Duodenal mucosa (tissue), 2 donors: Measurements from ENCODE around the gene NT5DC1.

Experiments
- H3K27ac ChIP-seq: one replicate; pipeline ENCODE4 v1.7.0; 2013; ENCODE audit warnings: low read depth, low read length
- H3K27me3 ChIP-seq, 2 donors: one replicate each; pipeline ENCODE4 v1.7.0; 2013; ENCODE audit warnings: low read length in 2 of 2, control low read depth in 1 of 2; ENCODE audit not compliant: insufficient read depth in 2 of 2, control insufficient read depth in 1 of 2
- H3K36me3 ChIP-seq, 2 donors: one replicate each; pipeline ENCODE4 v1.7.0; 2013; ENCODE audit warnings: low read length in 2 of 2, control low read depth in 1 of 2; ENCODE audit not compliant: insufficient read depth in 2 of 2, control insufficient read depth in 1 of 2
- H3K4me1 ChIP-seq, 2 donors: one replicate each; pipeline ENCODE4 v1.7.0; 2013; ENCODE audit warnings: low read length in 2 of 2, control low read depth in 1 of 2; ENCODE audit not compliant: insufficient read depth in 2 of 2, control insufficient read depth in 1 of 2
- H3K4me3 ChIP-seq, 2 donors: one replicate each; pipeline ENCODE4 v1.7.0; 2013; ENCODE audit warnings: low read length in 2 of 2, low read depth in 1 of 2
- H3K9ac ChIP-seq, 2 donors: one replicate each; pipeline ENCODE4 v1.7.0; 2013; ENCODE audit warnings: low read length in 2 of 2, low read depth in 1 of 2
- H3K9me3 ChIP-seq, 2 donors: one replicate each; pipeline ENCODE4 v1.7.0; 2013; ENCODE audit warnings: low read length in 2 of 2, control low read depth in 1 of 2; ENCODE audit not compliant: control insufficient read depth in 1 of 2

The NT5DC1 gene

DNA sequence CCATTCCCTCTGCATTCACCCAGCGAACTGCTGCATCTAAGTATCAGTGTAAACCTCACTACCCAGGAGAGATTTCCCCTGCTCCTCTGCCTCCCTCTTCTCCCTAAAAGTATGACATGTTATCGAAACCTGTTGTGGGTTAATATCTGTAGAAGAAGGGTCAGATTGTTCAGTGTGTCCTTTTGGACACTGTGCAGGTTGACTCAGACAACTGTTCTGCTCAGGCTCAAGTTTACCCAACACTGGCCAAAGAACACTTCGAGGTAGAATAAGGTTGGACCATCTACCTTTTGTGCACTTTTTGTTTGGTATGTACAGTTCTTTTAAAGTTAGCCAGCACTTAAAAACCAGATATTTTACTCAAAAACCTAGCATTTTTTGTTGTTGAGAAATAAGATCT is 4.6 kb downstream of the NT5DC1 start:
- Histone ChIP-seq H3K4me3 (no peak overlapping the region), H3K27ac (no peak overlapping the region), H3K4me1 (peaks cover 46 to 50% of the 10 kb centered on the region in 2 donors), H3K9ac (no peak overlapping the region), H3K36me3 (peaks cover 12 to 16% of the 10 kb centered on the region in 2 donors), H3K9me3 (no peaks in the 10 kb centered on the region), H3K27me3 (no peaks in the 10 kb centered on the region)

DNA sequence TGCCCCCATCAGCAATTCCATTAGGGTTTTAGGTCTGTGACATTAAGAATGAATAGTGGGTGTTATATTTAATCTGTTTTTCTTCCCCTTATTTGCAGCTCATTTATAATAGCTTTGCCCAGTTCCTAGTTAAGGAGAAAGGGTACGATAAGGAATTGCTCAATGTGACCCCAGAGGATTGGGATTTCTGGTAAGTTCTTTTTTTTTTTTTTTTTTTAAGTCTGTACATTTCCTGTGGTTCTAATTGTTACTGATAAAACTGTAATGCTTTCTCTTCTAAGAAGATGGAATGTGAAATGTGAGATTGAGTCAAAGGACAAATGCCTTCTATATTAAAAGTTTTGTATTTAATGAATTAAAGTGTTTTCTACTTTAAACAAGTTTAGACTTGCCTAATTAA is 5.5 kb downstream of the NT5DC1 start:
- no peaks in the 10 kb centered on the region for H3K9me3 ChIP-seq
- no peak overlapping the region for H3K27ac ChIP-seq
- no peak overlapping the region for H3K9ac ChIP-seq
- no peak overlapping the region for H3K4me3 ChIP-seq
- peaks cover 46 to 49% of the 10 kb centered on the region in 2 donors for H3K4me1 ChIP-seq
- H3K27me3 ChIP-seq = no peaks in the 10 kb centered on the region
- peaks cover 21 to 25% of the 10 kb centered on the region in 2 donors for H3K36me3 ChIP-seq

DNA sequence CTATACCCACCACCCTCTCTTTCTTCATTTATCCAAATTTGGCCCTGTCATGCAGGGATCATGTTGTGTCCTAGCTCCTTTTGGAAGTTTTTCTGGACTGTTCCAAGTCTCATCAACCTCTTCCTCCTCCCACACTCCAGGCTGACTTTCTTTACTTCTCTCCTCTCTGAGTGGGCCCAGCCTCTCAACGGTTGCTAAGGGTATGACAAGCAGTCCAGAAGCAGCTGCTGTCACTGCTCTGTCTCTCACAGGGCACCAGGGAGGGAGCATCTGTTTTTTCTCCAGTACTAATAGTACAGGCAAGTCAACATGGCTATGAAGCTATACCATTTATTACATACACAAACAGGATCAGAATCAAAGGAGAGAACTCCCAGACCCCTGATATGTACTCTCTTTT is 8.2 kb downstream of the NT5DC1 start:
- Histone ChIP-seq H3K9me3 (no peaks in the 10 kb centered on the region), H3K4me3 (no peak overlapping the region), H3K27ac (no peak overlapping the region), H3K4me1 (peaks cover 20 to 24% of the 10 kb centered on the region in 2 donors), H3K9ac (no peak overlapping the region), H3K36me3 (peaks cover 35 to 43% of the 10 kb centered on the region in 2 donors), H3K27me3 (no peaks in the 10 kb centered on the region)

DNA sequence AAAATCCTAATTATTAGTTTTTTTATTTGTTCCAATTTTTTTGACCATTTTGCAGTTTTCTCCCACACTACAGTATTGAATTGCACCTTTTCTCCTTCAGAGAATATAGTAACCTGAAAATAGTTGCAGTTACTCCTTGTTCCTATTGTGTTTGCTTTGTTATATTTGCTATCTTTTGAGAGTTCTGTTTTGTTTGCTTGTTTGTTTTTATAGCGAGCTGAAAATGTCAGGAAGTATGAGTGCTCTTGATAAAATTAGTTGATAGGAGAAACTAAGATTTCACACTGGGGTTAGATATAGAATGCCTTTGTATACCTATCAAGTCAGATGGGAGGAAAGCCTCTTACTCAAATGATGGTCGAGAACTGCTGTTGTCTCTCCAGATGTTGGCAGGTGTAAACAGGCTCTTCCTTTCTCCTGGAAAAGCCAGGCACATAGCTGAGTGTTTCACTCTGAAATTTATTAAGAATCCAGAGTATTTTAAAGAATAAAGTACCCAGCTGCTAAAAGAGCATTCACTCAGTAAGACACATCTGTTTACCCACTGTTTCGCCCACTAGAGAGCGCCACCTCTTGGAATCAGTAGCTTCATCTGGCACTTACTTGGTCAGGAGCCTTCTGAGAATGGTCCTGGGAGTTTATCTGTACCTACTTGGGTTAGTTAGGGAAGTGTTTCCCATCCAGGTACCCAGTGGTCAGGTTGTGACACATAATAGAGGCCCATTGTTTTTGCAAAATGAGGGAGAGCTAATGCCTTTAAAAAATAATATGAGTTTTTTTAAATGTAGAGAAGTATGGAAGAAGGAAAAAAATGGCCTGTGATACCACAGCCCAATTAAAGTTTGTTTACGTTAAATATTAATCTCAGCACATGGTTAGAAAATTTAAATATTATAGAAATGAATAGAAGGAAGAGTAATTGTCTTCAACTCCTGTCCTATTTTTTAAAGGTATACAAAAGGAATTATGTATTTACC is 11.2 kb downstream of the NT5DC1 start:
- Histone ChIP-seq H3K36me3 (peaks cover 44 to 61% of the 10 kb centered on the region in 2 donors), H3K4me1 (no peaks in the 10 kb centered on the region), H3K27ac (no peak overlapping the region), H3K4me3 (no peak overlapping the region), H3K27me3 (no peaks in the 10 kb centered on the region), H3K9me3 (no peaks in the 10 kb centered on the region), H3K9ac (no peak overlapping the region)

DNA sequence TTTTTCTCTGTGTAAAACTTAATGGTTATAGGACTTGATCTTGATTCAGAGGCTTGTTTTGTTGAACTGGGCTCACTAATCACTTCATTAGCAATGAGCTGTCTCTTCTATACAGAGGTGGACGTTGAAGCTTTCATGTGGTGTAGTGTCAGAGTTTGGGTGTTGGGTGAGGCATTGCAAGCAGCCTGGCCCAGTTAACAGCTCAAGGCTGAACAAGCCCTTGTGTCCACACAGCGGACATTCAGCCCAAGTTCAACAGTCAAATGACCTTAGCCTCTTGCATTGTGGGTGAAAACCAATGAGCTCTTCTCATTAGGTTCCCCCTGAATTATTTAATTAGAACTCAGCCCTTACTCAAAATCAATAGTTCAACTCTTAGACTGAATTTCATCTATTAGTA is 12.7 kb downstream of the NT5DC1 start:
- H3K36me3 ChIP-seq = peaks cover 44 to 63% of the 10 kb centered on the region in 2 donors
- H3K27ac ChIP-seq = no peak overlapping the region
- H3K9ac ChIP-seq = no peak overlapping the region
- H3K4me3 ChIP-seq = no peak overlapping the region
- H3K27me3 ChIP-seq = no peaks in the 10 kb centered on the region
- H3K9me3 ChIP-seq = no peaks in the 10 kb centered on the region
- H3K4me1 ChIP-seq = no peaks in the 10 kb centered on the region

DNA sequence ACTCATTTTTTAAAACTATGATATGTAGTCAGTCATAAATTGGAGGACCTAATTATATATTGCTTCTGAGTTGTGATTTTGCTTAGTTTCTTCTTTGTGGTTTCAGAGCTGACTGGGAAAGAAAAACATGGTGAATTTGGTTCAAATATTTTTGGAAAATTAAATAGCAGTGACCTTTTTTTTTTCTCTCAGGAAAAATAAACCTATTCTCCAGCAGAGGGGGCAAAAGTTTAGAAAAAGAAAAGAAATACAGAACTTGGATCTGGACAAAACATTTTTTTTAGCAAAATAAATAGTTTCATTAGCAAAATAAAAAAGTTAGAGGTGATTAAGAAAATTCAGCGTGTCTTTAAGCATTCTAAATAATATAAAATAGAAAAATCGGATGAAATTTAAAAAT is 15.1 kb downstream of the NT5DC1 start:
- H3K36me3 ChIP-seq = peaks cover 31 to 49% of the 10 kb centered on the region in 2 donors
- no peak overlapping the region for H3K9ac ChIP-seq

DNA sequence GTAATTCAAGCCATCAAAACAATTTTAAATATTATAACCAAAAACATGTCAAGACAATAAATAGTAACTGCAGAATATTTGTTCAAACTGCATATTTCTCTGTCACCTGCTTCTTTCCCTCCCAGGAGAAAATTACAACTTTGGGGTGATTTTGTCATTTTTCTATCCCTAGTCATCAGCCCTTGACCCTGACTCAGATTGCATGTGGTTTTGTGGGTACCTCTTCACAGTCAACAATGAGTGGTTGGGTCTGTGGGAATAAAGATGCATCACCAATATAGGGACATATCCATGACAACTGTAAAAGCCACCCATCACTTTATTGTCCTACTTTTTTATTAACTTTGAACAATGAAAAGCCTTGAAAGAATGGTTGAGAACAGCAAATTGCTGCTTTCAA is 18.0 kb downstream of the NT5DC1 start:
- Histone ChIP-seq H3K27me3 (no peaks in the 10 kb centered on the region), H3K4me3 (no peak overlapping the region), H3K27ac (no peak overlapping the region), H3K9ac (no peak overlapping the region), H3K9me3 (no peaks in the 10 kb centered on the region), H3K4me1 (no peaks in the 10 kb centered on the region), H3K36me3 (peaks cover 21 to 25% of the 10 kb centered on the region in 2 donors)

More for the DNA sequence above, 15.1 kb downstream of the NT5DC1 start:
- no peaks in the 10 kb centered on the region for H3K27me3 ChIP-seq
- no peak overlapping the region for H3K27ac ChIP-seq
- H3K4me1 ChIP-seq = no peaks in the 10 kb centered on the region
- H3K4me3 ChIP-seq = no peak overlapping the region
- H3K9me3 ChIP-seq = no peaks in the 10 kb centered on the region

DNA sequence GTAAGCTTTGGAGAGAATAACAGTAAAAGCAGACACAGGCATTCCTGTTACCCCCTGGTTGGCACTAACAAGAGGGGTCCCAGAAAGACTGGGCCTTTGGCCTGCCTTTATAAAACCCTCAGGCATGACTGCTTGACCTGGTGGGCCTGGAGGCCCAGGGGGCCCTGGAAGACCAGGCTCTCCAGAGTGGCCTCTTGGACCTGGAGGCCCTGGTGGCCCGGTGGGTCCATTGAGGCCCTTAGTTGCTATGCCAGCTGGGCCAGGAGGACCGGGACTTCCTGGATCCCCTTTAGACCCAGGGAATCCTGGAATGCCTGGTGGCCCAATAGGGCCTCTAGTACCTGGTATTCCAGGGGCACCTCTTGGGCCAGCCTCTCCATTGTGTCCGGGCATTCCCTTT is 19.8 kb downstream of the NT5DC1 start:
- H3K9me3 ChIP-seq = no peaks in the 10 kb centered on the region
- H3K27me3 ChIP-seq = no peaks in the 10 kb centered on the region

DNA sequence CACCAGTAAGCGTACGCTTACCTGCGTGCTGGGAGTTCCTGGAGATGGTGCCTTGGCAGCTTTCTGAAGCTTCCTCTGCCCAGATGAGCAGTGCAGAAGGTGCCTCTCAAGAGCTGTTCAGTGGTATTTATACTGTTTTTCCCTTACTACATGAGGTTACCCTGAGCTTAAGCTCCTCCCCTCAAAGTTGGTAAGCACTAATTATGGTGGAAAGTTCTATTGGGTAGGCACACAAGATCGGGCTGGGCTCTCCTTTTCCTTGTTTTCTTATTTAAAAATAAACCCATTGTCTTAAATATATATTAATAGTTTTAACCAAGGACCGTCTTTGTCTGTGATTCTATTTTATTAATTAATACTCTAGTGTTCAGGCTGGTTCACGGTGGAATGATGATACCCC is 25.4 kb downstream of the NT5DC1 start, which contains the start of gene COL10A1:
COL10A1 (minus strand) TSS at position 101 of the 400 bp plus-strand sequence. CDS start 640 bp downstream, outside the sequence.
- Histone ChIP-seq H3K27ac (no peak within 1 kb of the TSS), H3K9me3 (no peaks in the 10 kb centered on the region), H3K27me3 (no peaks in the 10 kb centered on the region), H3K4me1 (no peaks in the 10 kb centered on the region), H3K36me3 (no peaks in the 10 kb centered on the region), H3K4me3 (no peak within 1 kb of the TSS), H3K9ac (no peak within 1 kb of the TSS)

More for the DNA sequence above, 19.8 kb downstream of the NT5DC1 start:
- H3K4me3 ChIP-seq = no peak overlapping the region
- H3K4me1 ChIP-seq = no peaks in the 10 kb centered on the region
- no peak overlapping the region for H3K9ac ChIP-seq
- H3K36me3 ChIP-seq = peaks cover 11 to 13% of the 10 kb centered on the region in 2 donors
- H3K27ac ChIP-seq = no peak overlapping the region

DNA sequence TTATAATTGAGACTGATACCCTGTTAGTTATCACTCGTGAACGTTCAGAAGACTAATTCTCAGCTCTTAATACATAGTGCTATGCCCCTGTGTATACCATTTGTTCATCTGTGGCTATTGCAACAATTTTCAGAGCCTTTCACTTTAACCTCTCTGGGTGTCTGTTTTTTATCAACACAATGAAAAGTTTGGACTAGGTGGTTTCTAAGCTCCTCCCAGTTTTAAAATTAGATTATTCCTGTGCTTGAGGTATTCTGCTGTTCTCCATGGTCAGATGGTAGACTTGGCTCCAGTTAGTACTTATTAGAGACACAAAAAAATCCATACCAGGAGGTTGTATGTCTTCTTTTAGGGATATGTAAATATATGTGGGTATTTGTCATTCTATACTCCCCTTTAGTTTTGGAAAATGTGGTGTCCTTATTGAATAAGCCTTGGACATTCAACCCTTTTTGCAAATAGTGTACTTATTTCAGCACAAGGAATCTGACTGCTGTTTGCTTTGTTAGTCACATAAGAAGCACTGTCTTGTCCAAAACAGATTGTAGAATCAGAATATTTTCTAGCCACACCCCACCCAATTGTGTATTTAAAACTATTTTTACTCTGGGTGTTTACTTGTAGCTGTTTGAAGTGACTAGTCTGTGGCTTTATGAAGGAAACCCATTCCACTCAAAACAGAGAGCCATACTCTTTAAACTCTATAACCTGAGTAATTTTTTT is 27.3 kb downstream of the NT5DC1 start:
- Histone ChIP-seq H3K27ac (no peak overlapping the region), H3K36me3 (no peaks in the 10 kb centered on the region), H3K4me1 (no peaks in the 10 kb centered on the region), H3K4me3 (no peak overlapping the region), H3K9me3 (no peaks in the 10 kb centered on the region), H3K9ac (no peak overlapping the region), H3K27me3 (no peaks in the 10 kb centered on the region)
